Endodermal cell (in vitro differentiated cells): ENCODE measurements around the gene GNA12. TPM values are rescaled to one million over a fixed set of nuclear protein-coding genes. Genes with fewer than 3 reads are reported as not detected.

Experiments used
- DNase-seq: peaks from one replicate; pipeline ENCODE4 v3.0.0-alpha.2; 2017
- H3K27ac ChIP-seq: 2 replicates; pipeline ENCODE4 v1.5.1; 2013; ENCODE audit warnings: mild to moderate bottlenecking, low read depth, low read length, moderate library complexity
- H3K27me3 ChIP-seq: 2 replicates; pipeline ENCODE4 v1.6.1; 2013; ENCODE audit warnings: mild to moderate bottlenecking, low read length, moderate library complexity; ENCODE audit not compliant: insufficient read depth, control insufficient read depth, poor library complexity, severe bottlenecking
- H3K36me3 ChIP-seq: 2 replicates; pipeline ENCODE4 v1.7.0; 2013; ENCODE audit warnings: mild to moderate bottlenecking, low read length, moderate library complexity; ENCODE audit not compliant: control insufficient read depth, insufficient read depth
- H3K4me1 ChIP-seq: one replicate; pipeline ENCODE4 v1.7.0; 2013; ENCODE audit warnings: low read length; ENCODE audit not compliant: control insufficient read depth, insufficient read depth
- H3K4me3 ChIP-seq: 2 replicates; pipeline ENCODE4 v1.5.1; 2013; ENCODE audit warnings: mild to moderate bottlenecking, low read length, moderate library complexity
- H3K9ac ChIP-seq: 2 replicates; pipeline ENCODE4 v1.6.1; 2013; ENCODE audit warnings: mild to moderate bottlenecking, low read length, moderate library complexity; ENCODE audit not compliant: poor library complexity, severe bottlenecking; ENCODE audit errors: extremely low read depth
- H3K9me3 ChIP-seq: 2 replicates; pipeline ENCODE4 v1.6.1; 2013; ENCODE audit warnings: mild to moderate bottlenecking, low read length, moderate library complexity; ENCODE audit not compliant: control insufficient read depth
- H3K27ac Mint-ChIP-seq: 2 replicates; pipeline ENCODE4 v1.8.0; 2020; ENCODE audit warnings: mixed read lengths
- H3K27me3 Mint-ChIP-seq: 2 replicates; pipeline ENCODE4 v1.8.0; 2021; ENCODE audit warnings: mild to moderate bottlenecking, mixed read lengths; ENCODE audit not compliant: insufficient read depth
- H3K36me3 Mint-ChIP-seq: 2 replicates; pipeline ENCODE4 v1.8.0; 2020; ENCODE audit warnings: low read depth, mixed read lengths
- H3K4me1 Mint-ChIP-seq: 2 replicates; pipeline ENCODE4 v1.8.0; 2020; ENCODE audit warnings: mixed read lengths
- H3K4me3 Mint-ChIP-seq: 2 replicates; pipeline ENCODE4 v1.8.0; 2020; ENCODE audit warnings: mild to moderate bottlenecking, moderate library complexity, mixed read lengths
- H3K9me3 Mint-ChIP-seq: 2 replicates; pipeline ENCODE4 v1.8.0; 2020; ENCODE audit warnings: mild to moderate bottlenecking, mixed read lengths
- WGBS, 2 experiments: methylation state at CpG; one replicate each; pipeline versions ENCODE4 v1.1.5 to v1.1.7; 2013; ENCODE audit warnings: missing lambda C conversion rate in 2 of 2, mixed read lengths in 1 of 2; ENCODE audit not compliant: insufficient coverage in 1 of 2, insufficient read length in 1 of 2; 5-methylcytosine and 5-hydroxymethylcytosine counted together
- total RNA-seq, 2 donors: library from RNA; stranded (reverse); fragmentation: NEBNext Ultra II Directional in 1 of 2; extraction: Animal tissue kit (Norgen Biotek cat#: 25700) in 1 of 2; gene quantifications; 2 replicates in 1 of 2; 3 replicates in 1 of 2; pipeline ENCODE4 v1.2.1, GENCODE V29; 2021
- TF ChIP-seq, protein P1 (sequence below): fragments of 200-600 bp; sonication (generic); conservative IDR thresholded peaks from 2 replicates; pipeline ENCODE4 v1.5.0; 2021; ENCODE audit warnings: antibody characterized with exemption, mild to moderate bottlenecking

GNA12 gene
- total RNA-seq, 2 donors from 2014 or later: 55.0 to 64.7 TPM

DNA sequence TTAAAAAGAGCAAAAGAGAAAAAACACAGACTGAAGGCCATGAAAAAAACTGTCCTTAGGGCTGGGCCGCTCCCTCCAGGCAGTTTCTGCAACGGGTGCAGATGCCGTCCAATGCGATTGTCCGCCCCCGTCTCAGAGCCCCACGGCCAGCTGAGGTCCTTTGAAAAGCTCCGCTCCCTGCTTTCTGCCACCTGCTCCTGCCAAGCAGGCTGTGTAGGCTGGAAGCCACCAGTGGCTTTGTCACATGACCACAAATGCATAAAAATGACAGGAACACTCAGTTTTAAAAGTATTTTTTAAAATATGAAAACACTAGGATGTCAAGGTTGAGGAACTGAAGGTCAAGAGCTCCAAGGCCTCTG, 84.4 kb downstream of the GNA12 start:
- no peak overlapping the region for H3K9ac ChIP-seq
- Mint-ChIP-seq H3K4me1 (peaks cover 14% of the 10 kb centered on the region), H3K9me3 (no peaks in the 10 kb centered on the region), H3K27me3 (no peaks in the 10 kb centered on the region), H3K4me3 (no peak overlapping the region), H3K36me3 (peaks cover 44% of the 10 kb centered on the region), H3K27ac (no peak overlapping the region)
- H3K36me3 ChIP-seq: peaks cover 18% of the 10 kb centered on the region
- H3K27ac ChIP-seq: peak overlapping the region; percentile 61
- H3K4me1 ChIP-seq: no peaks in the 10 kb centered on the region
- no peak overlapping the region for H3K4me3 ChIP-seq
- no peaks in the 10 kb centered on the region for H3K27me3 ChIP-seq
- H3K9me3 ChIP-seq: no peaks in the 10 kb centered on the region
- no peak for DNase-seq
- TF ChIP-seq, protein P1, sequence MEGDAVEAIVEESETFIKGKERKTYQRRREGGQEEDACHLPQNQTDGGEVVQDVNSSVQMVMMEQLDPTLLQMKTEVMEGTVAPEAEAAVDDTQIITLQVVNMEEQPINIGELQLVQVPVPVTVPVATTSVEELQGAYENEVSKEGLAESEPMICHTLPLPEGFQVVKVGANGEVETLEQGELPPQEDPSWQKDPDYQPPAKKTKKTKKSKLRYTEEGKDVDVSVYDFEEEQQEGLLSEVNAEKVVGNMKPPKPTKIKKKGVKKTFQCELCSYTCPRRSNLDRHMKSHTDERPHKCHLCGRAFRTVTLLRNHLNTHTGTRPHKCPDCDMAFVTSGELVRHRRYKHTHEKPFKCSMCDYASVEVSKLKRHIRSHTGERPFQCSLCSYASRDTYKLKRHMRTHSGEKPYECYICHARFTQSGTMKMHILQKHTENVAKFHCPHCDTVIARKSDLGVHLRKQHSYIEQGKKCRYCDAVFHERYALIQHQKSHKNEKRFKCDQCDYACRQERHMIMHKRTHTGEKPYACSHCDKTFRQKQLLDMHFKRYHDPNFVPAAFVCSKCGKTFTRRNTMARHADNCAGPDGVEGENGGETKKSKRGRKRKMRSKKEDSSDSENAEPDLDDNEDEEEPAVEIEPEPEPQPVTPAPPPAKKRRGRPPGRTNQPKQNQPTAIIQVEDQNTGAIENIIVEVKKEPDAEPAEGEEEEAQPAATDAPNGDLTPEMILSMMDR: no peak
- 88 to 94% methylated on average over 7 to 8 of the region's 8 CpGs for WGBS, 2 experiments

DNA sequence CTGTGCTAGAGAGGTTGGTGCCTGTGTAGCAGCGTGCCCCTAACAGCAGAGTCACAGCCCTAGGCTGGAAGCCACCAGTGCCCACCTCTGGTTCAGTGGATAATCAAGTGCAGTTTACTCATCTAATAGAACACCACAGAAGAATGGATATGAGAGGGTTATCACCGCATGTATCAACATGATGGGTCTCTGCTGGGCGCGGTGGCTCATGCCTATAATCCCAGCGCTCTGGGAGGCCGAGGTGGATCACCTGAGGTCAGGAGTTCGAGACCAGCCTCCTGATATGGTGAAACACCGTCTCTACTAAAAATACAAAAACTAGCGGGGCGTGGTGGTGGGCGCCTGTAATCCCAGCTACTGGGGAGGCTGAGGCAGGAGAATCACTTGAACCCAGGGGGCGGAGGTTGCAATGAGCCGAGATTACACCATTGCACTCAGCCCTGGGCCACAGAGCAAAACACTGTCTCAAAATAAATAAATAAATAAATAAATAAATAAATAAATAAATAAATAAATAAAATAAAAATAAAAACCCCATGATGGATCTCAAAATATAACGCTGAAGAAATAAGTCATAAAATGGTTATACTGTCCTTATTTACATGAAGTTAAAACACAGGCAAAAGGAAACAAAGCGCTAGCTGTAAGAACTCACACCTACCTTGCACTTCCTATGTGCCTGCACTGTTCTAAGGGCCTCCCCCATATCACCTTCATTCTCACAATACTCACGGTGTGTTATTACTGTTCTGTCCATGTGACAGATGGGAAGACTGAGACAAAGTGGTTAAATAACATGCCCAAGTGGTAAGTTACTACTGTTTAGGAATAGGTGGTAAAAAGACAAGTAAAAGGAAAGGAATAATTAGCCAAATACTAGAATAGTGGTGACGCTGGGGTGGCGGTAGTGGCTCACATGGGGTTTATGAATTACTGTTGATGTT, 85.2 kb downstream of the GNA12 start:
- 91 to 94% methylated on average over 10 to 18 of the region's 18 CpGs for WGBS, 2 experiments
- Mint-ChIP-seq H3K27ac (peak overlapping the region; percentile 79), H3K4me3 (no peak overlapping the region), H3K27me3 (no peaks in the 10 kb centered on the region), H3K9me3 (no peaks in the 10 kb centered on the region), H3K36me3 (peaks cover 45% of the 10 kb centered on the region), H3K4me1 (peaks cover 14% of the 10 kb centered on the region)
- DNase-seq: no peak
- peak overlapping the region; percentile 61 for H3K27ac ChIP-seq
- no peaks in the 10 kb centered on the region for H3K27me3 ChIP-seq
- no peak overlapping the region for H3K4me3 ChIP-seq
- peaks cover 18% of the 10 kb centered on the region for H3K36me3 ChIP-seq
- H3K4me1 ChIP-seq: no peaks in the 10 kb centered on the region
- H3K9me3 ChIP-seq: no peaks in the 10 kb centered on the region
- H3K9ac ChIP-seq: no peak overlapping the region
- TF ChIP-seq, protein P1: no peak

DNA sequence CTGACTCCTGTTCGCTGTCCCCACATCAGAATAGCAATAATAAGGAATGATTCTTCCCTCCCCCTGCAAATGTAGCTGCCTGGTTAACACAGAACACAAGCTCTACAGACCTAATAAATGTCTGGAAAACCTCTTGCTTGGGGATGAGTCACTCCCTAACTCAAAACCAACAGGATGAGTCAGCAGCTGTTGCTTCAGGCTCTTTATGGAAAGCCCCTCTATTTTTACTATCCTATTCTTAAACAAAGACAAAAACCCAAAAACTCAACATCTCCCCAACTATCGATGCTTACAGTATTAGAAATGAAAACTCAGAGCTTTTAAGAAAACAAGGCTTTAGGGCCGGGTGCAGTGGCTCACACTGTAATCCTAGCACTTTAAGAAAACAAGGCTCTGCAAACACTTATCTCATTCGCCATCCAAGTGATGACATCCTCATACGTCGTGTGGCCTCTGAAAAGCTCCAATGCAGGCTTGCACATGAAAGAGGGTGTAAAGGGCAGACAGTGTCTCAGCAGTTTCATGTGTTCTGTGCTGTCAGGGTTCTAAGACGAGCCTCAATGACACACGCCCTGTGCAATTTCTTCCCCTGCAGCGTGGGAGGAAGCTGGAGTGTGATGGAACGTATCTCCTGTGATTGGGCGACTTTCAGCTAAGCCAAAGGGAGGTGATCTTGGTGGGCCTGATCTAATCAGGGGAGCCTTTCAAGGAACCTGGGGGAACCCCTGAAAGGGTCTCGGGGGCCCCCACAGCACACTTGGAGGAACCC, 86.0 kb downstream of the GNA12 start:
- H3K36me3 Mint-ChIP-seq: peaks cover 50% of the 10 kb centered on the region
- TF ChIP-seq, protein P1: no peak
- H3K27me3 Mint-ChIP-seq: no peaks in the 10 kb centered on the region
- H3K4me3 ChIP-seq: no peak overlapping the region
- peak overlapping the region; percentile 79 for H3K27ac Mint-ChIP-seq
- peak overlapping the region; percentile 78 for H3K27ac ChIP-seq
- H3K4me1 ChIP-seq: no peaks in the 10 kb centered on the region
- H3K9me3 Mint-ChIP-seq: no peaks in the 10 kb centered on the region
- peaks cover 14% of the 10 kb centered on the region for H3K4me1 Mint-ChIP-seq
- H3K4me3 Mint-ChIP-seq: no peak overlapping the region
- peaks cover 18% of the 10 kb centered on the region for H3K36me3 ChIP-seq
- H3K9me3 ChIP-seq: no peaks in the 10 kb centered on the region
- no peak for DNase-seq
- H3K9ac ChIP-seq: no peak overlapping the region
- 83 to 86% methylated on average over 7 to 12 of the region's 12 CpGs for WGBS, 2 experiments
- no peaks in the 10 kb centered on the region for H3K27me3 ChIP-seq
